NK-92 treated with Interleukin-12 subunit alpha and Interleukin-12 subunit beta, amount 100 ng/mL, for 24 hours (cell line): ENCODE measurements around the gene KRTAP5-10.
"Not testable (repeated sequence)": the region's sequence is repeated elsewhere in the genome, so short reads cannot be mapped to it uniquely, and the experiment has no call there.

Experiments used
- DNase-seq: peaks from one replicate; lab custom pipeline; 2025; lab: John Stamatoyannopoulos, UW

KRTAP5-10 gene

DNA sequence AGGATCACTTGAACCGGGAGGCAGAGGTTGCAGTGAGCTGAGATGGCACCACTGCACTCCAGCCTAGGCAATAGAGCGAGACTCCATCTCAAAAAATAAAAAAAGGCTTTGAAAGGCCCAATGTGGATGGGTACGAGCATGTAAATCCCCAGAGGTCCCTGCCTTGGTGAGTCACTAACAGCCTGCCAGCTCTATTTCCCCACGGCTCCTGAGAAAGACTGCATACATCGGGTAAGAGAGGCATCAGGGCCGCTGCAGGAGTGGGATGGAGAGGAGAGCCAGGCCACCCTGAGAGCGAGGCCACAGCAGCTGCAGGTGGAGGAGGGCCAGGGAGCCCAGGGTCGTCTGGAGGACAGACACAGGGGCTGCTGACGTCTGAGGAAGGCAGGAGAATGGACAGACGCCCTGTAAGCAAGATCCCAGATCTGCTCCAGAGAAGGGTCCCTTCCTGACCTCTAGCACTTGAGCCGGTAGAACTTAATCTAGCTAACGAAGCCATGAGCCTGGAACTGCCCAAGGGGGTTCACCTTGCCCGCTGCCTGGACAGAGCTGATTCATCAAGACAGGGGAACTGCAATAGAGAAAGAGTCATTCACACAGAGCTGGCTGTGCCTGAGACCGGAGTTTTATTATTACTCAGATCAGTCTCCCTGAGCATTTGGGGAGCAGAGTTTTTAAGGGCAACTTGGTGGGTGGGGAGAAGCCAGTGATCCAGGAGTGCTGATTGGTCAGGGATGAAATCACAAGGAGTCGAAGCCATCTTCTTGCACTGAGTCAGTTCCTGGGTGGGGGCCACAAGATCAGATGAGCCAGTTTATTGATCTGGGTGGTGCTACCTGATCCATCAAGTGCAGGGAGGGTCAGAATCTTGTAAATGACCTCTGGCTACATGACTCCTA is 22.2 kb upstream of the KRTAP5-10 start:
- no peak for DNase-seq

DNA sequence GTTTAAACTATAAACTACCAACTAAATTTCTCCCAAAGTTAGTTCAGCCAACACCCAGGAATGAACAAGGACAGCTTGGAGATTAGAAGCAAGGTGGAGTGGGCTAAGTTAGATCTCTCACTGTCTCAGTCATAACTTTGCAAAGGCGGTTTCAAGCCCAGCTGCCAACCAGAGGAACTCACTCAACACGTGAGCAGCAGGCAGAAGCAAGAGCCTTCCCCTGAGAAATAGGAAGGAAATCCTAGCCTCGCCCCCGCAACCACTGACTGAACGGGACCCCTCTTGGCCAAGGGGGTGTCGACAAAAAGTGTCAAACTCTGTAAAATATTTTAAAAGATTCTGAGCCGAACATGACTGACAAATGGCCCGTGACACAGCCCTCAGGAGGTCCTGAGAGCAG is 21.5 kb upstream of the KRTAP5-10 start:
- DNase-seq = no peak

DNA sequence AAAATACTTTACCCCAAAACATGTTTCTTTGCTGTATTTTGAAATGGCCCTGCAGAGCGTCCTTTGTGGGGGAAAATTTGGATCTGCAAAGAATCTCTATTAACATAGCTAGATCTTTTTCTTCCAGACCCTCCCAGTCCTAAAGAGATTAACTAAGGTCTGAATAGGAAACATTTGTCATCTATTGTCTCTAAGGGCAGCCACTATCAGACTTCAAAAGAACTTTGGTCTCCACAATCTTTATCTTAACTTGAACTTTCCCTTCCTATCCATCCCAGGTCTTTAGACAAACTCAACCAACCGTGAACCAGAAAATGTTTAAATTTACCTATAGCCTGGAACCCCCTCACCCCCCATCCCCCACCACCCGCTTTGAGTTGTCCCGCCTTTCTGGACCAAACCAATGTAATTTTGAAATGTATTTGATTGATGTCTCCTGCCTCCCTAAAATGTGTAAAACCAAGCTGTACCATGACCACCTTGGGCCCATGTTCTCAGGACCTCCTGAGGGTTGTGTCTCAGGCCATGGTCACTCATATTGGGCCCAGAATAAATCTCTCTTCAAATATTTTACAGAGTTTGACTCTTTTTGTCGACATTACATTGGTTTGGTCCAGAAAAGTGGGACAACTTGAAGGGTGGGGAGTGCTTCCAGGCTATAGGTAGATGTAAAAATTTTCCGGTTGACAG is 20.7 kb upstream of the KRTAP5-10 start:
- DNase-seq = no peak

DNA sequence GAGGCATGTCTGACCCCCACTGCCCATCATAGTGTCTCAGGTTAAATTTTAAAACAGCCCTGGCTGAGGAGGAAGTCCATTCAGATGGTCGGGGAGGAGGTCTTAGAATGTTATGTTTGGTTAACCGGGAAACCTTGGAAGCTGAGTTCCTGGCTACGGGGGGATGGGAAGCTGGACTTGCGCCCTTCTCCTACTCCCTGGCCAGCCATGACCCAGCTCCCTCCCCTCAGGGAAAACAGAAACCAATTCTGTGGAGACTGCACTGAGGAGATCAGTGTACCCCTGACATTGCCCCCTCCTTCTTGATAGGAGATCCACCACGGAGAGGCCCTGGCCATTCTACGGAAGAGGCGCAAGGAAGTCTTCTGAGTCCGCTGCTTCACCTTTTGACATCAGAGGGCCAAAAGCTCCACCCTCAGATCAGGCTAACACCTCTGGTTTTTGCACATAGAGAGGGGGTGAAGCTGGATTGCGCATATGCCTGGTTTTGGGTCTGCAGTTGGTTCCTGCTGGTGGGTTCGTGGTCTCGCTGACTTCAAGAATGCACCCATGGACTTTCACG is 19.9 kb upstream of the KRTAP5-10 start:
- no peak for DNase-seq

DNA sequence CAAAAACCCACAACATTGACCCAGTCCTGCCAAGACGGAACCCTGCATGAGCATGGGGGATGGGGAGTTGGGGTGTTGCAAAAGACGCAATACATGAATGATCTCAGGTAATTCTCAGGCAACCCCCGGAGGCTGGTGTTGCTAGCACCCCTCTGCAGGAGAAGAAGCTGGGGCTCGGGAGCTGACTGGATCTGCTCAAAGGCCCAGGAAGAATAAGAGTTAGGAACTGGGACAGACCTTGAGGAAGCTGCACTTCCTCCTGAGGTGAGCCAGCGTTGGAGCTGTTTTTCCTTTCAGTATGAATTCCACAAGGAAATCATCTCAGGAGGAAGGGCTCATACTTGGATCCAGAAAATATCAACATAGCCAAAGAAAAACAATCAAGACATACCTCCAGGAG is 17.2 kb upstream of the KRTAP5-10 start, which contains the start of gene KRTAP5-9:
Gene KRTAP5-9, plus strand, starts transcription at position 301 of the 400 bp plus-strand sequence. CDS start 238 bp downstream, outside the sequence.
- DNase-seq = no peak

DNA sequence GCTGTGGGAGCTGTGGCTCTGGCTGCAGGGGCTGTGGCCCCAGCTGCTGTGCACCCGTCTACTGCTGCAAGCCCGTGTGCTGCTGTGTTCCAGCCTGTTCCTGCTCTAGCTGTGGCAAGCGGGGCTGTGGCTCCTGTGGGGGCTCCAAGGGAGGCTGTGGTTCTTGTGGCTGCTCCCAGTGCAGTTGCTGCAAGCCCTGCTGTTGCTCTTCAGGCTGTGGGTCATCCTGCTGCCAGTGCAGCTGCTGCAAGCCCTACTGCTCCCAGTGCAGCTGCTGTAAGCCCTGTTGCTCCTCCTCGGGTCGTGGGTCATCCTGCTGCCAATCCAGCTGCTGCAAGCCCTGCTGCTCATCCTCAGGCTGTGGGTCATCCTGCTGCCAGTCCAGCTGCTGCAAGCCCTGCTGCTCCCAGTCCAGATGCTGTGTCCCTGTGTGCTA is 16.6 kb upstream of the KRTAP5-10 start:
- DNase-seq = no peak

DNA sequence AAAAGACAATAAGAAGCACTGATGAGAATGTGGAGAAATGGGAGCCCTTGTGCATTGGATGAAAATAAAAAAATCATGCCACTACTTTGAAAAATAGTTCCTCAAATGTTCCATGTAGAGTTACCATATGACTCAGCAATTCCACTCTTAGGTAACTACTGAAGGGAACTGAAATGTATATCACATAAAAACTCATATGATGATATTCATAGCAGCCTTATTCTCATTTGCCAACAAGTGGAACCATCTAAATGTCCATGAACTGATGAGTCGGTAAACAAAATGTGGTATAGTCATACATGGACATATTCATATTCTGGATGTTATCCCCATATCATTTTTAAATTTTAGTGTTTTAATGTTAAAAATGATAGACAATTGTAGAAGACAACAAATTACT is 13.7 kb upstream of the KRTAP5-10 start:
- DNase-seq = no peak

DNA sequence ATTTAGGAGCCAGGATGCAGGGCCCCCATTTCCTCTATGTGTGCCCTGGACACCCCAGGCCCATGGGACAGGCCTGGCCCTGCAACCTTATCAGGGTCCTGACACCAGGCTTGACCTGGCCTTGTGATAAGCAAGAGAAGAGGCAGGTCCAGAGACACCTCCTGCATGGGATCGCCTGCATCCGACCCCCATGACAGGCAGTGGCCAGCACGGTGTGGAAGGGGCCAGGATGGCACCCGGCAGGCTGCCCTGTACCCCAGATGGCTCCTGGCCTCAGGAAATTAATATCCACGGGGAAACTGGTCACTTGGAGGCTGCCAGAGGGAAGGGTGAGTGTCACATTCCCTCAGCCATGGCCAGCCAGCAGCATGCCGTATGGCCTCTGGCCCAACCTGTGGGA is 10.4 kb upstream of the KRTAP5-10 start:
- no peak for DNase-seq

DNA sequence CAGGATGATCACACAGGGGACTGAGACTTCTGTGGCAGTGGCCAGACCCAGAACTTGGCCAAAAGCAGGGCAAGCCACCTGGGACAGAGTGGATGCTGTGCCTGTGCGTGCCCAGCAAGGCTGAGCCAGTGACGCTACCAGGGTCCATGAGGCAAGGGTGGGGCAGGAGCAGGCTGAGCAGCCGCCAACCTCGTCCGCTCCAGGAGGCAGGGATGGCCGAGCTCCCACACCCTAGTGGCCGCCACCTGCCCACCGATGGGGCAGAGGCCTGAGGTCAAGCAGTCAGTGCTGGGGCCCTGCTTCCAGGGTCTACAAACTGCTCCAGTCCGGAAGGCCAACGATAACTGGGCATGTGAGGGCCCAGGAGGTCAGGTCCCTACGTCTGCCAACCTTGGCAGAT is 9.9 kb upstream of the KRTAP5-10 start:
- no peak for DNase-seq

DNA sequence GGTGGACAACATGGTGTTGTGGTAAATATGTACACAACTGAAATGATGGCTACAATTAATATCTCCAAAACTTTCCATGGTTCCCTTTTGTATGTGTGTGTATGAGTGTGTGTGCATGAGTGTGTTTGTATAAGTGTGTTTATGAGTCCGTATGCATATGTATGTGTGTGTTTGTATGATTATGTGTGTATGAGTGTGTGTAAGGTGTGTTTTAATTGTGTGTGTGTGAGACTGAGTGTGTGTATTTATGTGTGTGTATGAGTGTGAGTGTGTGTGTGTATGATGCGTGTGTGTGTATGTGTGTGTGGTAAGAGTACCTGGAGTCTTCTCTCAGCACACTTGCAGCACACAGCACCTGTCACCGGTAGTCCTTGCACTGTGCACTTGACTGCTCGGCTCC is 9.3 kb upstream of the KRTAP5-10 start:
- no peak for DNase-seq

DNA sequence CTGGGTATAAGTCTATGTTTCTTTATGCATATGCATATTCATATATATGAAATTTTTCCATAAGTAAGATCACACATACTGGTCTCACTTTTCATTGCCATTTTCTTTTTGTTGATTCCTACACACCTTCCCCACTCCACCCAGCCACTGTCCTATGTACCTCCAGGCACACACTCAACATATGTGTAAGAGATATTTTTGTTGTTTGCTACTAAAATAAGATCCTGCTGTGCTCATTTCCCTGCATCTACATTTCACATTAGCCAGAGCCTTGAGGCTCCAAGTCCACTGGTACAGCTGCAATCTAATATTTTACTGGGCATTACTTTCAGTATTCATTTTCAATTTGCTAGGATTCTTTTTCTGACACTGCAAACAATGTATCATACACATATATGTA is 8.1 kb upstream of the KRTAP5-10 start:
- no peak for DNase-seq

DNA sequence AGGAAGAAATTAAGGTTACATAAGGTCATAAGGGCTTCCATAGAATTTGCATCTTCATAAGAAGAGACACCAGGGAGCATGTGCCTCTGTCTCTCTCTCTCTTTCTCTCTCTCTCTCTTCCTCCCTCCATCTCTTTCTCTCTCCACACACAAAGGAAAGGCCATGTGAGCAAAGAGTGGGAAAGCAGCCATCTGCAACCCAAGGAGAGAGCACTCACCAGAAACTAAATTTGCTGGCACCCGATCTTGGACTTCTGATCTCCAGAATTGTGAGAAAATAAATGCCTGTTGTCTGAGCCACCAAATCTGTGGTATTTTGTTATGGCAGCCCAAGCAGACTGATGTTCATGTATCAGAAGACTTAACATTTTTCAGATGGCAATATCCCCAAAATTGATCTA is 6.4 kb upstream of the KRTAP5-10 start:
- no peak for DNase-seq

DNA sequence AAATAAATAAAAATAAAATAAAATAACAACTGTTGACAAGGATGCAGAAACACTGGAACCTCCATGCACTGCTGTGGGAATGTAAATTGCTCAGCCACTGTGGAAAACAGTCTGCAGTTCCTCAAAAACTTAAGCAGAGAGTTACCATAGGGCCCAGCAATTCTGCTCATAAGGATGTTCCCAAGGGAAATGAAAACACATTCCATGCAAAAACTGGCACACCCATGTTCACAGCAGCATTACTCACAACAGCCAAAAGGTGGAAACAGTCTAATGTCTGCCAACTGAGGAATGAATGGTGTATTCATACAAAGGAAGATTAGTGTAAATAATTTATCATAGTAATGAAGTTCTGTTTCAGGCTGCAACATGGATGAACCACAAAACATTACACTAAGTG is 3.2 kb upstream of the KRTAP5-10 start:
- DNase-seq = no peak

DNA sequence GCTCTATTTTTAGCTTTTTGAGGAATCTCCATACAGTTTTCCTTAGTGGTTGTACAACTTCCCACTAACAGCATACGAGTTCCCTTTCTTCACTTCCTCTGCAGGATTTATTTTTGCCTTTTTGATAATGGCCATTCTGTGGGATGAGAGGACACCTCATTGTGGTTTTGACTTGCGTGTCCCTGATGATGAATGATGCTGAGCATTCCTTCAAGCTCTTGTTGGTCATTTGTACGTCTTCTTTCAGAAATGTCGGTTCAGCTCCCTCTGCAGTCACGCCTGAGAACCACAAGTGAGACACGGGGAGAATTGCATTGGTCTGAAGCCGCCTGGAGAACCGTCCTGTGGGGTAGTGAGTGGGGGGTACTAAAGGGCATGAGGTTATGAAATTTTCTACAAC is 2.0 kb upstream of the KRTAP5-10 start:
- no peak for DNase-seq

DNA sequence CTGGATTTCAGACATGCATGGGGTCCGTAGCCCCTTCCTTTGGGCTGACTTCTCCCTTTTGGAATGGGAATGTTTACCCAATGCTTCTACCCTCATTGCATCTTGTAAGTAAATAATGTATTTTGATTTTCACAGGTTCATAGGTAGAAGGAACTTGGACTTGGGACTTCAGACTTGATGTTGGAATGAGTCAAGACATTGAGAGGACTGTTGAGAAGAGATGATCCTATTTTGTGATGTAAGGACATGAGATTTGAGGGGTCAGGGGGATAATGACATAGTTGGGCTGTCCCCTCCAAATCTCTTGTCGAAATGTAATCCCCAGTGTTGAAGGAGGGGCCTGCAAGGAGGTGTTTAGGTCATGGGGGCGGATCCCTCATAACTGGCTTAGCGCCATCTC is 933 bp upstream of the KRTAP5-10 start:
- DNase-seq = no peak

DNA sequence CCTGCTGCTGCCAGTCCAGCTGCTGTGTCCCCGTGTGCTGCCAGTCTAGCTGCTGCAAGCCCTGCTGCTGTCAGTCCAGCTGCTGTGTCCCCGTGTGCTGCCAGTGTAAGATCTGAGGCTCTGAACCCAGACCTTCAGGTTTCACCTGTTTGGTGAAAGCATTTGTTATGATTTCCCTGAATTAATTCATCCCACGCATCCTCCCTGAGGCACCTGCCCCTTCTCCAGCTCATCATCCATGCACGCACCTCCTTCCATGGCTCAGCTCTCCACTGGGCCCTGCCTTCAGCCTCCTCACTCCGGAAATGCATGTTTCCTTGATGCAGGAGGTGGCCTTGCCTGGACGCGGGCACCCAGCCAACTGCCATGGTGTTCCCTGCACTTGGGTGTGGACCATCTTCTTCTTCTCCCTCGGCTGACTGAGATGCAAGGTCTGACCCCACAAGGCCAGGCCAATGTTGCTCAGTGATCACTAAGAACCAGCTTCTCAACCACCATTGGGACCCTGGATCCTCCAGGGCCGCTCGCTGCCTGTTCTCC is 788 bp downstream of the KRTAP5-10 start:
- no peak for DNase-seq

DNA sequence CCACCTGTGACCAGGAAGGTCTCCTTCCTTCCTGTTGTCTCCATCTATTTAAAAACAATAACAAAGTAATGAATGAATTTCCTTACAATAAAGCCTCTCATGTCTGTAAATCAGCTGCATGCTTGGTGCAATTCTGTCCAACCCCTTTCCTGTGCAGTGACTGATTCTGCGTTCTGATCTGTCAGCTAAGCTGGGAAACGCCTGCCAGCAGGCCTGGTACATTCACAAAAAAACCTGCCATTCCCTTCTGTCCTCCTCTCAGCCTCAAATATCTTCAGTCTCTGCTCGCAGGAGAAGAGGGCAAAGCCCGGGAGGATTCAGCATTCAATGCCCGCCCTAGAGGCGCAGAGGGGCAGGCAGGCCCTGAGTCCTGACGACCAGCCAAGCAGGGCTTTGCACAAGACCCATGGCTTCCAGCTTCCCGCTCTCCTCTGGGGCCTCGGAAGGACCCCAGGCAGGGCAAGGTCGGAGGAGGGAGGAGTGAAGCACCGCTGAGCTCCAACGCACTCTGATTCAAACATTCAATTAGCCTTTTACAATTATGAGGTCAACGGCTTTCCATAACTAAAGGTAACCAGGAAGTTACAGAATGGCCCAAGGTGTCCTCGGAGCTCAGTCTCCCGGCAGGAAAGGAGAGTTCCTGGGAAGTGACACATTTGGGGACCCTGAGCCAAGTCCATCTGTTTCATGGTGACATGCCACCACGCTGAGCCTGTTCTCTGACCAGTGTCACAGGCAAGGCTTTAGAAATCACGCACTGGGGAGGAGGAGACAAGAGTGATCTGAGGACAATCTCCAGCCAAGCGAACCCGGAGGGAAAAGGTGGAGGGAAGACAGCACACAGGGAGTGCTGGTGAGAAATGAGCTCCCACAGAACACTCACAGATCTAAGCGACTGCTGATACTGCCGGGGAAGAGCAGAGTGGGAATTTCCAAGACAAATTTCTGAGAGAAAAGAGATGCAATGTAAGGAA is 1.6 kb downstream of the KRTAP5-10 start:
- not testable (repeated sequence) for DNase-seq

DNA sequence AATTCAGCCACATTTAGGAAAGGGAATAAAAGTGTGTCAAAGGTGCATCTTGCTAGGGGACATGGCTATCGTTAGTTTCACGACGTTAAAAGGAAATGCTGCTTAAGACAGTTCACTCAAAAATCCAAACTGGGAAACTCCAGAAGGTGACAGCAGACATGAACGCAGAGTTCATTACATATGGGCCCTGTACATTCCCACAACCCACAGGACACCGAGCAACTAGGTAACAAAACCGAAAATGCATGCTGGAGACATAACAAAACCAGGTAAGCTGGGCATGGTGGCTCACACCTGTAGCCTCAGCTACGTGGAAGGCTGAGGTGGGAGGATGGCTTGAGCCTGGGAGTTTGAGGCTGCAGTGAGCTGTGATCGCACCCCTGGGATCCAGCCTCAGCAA is 2.3 kb downstream of the KRTAP5-10 start:
- DNase-seq = not testable (repeated sequence)

DNA sequence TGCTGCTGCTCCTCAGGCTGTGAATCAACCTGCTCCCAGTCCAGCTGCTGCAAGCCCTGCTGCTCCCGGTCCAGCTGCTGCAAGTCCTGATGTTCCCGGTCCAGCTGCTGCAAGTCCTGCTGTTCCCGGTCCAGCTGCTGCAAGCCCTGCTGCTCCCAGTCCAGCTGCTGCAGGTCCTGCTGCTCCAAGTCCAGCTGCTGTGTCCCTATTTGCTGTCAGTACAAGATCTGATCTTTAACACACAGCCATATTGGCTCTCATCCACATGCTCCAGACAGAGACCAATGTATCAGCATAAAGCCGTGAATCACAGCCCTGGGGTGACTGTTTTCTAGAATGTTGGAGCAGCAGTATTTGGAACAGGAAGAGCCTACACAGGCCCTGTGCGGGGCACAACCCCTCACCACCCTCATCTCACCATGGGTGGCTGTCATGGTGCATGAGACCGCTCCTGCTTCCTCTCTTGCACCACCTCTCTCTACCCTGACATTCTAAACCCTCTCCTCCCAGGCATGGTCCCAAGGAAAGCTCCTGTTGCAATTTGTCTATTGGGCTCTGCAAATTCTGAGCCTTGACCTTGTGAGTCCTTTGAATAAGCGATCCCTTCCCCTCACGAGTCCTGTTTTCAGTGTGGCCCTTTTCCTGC is 3.5 kb downstream of the KRTAP5-10 start:
- no peak for DNase-seq

DNA sequence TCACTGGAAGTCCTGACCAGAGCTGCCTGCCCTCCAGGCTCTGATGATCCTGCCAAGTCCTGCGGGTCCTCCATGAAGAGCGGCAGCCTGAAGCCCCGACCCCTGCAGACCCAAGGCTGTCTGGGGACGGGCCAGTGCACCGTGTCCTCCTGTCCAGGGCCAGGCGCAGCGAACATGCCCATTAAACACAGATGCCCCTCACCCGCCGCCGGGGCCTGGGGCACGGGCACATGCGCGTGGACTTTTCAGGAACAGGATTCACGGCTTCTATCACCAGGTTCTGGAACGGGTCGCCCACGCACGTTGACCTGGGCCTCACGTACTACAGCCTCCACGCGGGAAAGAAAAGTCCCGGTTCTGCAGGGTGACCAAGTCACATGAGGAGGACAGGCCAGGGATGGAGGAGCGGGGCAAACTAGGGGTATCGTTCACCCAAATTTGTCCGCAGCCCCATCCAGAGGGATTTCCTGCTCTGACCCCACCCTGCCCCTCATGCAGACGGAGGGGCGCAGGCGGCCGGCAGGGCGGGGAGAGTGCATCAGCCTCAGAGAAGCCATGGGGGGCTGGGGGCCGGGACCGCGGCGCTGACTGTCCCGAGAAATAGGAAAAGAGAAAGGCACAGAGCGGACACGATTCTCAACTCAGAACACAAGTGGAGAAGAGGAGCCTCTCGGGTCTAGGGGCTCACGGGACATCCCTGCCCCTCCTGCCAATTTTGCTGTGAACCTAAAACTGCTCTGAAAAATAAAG is 5.9 kb downstream of the KRTAP5-10 start:
- DNase-seq = not testable (repeated sequence)
